ENCODE results near the gene ELAVL1.
"Not testable (repeated sequence)": the region's sequence is repeated elsewhere in the genome, so short reads cannot be mapped to it uniquely, and the experiment has no call there.

Gene ELAVL1

GRCh38 chr19:7933411-7933810 lies 72.0 kb downstream of the ELAVL1 start:
- peak; percentile 36 for TF ChIP-seq CTCF (IDR thresholded peaks at IDR 0.05; ENCODE audit: extremely low read depth, insufficient read depth, missing control alignments)
- no peak for DNase-seq (ENCODE audit: low spot score)
- in situ Hi-C loops (cut with MboI; ENCODE audit: low pct_unique_long_range_greater_than_20kb, low sequenced_read_pairs, unreplicated experiment) = no loop called here

- no peak for DNase-seq (ENCODE audit: low spot score)
- TF ChIP-seq CTCF (IDR thresholded peaks at IDR 0.05; ENCODE audit: extremely low read depth, insufficient read depth, missing control alignments) = no peak
- in situ Hi-C loops (cut with MboI; ENCODE audit: low pct_unique_long_range_greater_than_20kb, low sequenced_read_pairs, unreplicated experiment) = no loop called here
These were observed 72.5 kb downstream of the ELAVL1 start for GRCh38 chr19:7932930-7933300.

DNA sequence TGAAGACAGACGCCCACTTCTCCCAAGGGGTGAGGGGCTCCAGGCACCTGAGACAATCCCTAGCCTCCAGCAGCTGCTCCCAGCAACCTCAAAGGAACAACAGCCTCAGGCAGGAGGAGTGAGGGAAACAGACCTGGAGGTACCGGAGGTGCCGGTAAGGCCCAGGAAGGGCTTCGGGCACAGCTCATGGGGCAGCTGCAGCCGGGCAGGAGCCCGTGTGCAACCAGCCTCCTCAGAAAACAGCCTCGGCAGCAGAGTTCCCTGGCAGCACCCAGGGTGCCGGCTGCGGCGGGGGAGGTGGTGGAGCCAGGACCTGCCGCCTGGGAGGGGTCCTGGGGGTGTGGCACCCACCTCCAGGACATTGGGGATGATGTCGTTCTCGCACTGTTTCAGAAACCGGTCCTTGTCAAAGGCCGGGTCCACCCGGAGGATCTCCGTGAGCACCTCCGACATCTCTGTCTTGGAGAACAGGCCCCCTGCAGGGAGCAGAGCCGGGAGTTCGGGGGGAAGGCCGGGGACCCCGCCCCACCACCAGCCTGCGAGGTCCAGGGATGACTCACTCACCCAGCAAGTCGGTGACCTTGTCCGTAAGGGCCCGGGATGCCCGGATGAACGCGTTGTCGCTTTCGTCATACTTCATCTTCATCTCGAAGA lies 73.0 kb downstream of the ELAVL1 start:
- DNase-seq (ENCODE audit: low spot score) = no peak
- in situ Hi-C loops (cut with MboI; ENCODE audit: low pct_unique_long_range_greater_than_20kb, low sequenced_read_pairs, unreplicated experiment) = no loop called here
- no peak for TF ChIP-seq CTCF (IDR thresholded peaks at IDR 0.05; ENCODE audit: extremely low read depth, insufficient read depth, missing control alignments)

DNA sequence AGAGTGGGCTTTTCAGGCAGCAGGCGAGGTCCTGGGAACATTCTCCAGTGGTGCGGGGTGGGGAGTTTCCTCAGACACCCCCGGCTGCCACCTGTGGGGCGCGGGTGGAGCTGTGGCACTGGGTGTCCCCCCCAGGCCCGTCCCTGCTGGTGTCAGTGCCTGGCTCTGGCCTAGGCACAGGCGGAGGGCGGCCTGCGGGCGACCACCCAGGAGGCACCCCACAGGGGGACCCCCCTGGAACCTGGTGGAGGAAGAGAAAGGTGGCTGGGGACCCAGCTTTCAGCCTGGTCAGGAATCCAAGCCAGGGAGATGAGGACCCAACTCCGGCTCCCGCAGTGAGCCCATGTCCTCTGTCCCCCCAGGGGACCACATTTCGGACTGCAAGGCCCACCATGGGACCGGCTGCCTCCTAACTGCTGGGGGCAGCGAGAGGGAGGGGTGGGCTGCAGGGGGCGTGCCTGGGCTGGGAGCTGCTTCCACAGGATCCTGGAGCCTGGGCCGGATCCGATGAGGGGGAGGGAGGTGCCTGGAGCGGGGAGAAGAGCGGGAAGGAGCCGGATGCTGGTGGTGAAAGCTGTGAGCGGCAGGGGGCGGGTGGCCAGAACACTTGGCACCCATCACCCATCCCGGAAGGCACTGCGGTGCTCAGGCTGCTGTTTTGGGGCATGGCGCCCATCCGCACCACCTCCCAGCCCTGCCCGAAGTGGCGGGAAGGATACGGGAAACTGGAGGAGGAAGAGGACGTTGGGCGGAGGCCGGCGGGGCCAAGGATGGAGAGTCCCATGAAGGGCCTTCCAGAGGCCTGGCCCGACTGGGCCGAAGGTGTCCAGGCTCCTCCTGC lies 74.0 kb downstream of the ELAVL1 start:
- in situ Hi-C loops (cut with MboI; ENCODE audit: low pct_unique_long_range_greater_than_20kb, low sequenced_read_pairs, unreplicated experiment) = no loop called here
- DNase-seq (ENCODE audit: low spot score) = no peak
- TF ChIP-seq CTCF (IDR thresholded peaks at IDR 0.05; ENCODE audit: extremely low read depth, insufficient read depth, missing control alignments) = no peak

DNA sequence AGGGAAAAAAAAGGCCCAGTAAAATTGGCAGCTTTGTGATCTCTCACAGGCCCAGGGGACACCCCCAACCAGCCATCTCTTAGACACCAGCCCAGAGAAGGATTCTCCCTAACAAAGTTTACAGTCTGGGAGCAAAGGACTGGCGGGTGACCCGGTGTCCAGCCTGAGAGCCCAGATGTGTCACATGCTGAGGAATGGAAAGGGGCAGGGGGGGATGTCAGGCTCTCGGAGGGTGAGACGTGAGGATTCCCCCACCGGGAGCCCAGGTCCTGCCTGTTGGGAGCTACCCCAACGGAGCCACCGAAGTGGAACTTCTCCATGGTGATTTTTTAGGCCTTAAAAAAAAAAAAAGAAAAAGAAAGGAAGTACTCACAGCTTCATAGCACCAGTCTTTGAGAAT lies 74.7 kb downstream of the ELAVL1 start:
- no peak for TF ChIP-seq CTCF (IDR thresholded peaks at IDR 0.05; ENCODE audit: extremely low read depth, insufficient read depth, missing control alignments)
- DNase-seq (ENCODE audit: low spot score) = no peak
- in situ Hi-C loops (cut with MboI; ENCODE audit: low pct_unique_long_range_greater_than_20kb, low sequenced_read_pairs, unreplicated experiment) = no loop called here

DNA sequence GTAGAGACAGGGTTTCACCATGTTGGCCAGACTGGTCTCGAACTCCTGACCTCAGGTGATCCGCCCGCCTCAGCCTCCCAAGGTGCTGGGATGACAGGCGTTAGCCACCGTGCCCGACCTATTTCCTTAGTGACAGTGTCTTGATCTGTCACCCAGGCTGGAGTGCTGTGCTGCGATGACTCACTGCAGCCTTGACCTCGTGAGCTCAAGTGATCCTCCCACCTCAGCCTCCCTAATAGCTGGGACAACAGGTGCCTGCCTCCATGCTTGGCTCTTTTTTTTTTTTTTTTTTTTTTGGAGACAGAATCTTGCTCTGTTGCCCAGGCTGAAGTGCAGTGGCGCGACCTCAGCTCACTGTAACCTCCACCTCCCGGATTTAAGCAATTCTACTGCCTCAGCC lies 75.4 kb downstream of the ELAVL1 start:
- DNase-seq (ENCODE audit: low spot score); in situ Hi-C loops (cut with MboI; ENCODE audit: low pct_unique_long_range_greater_than_20kb, low sequenced_read_pairs, unreplicated experiment): not testable (repeated sequence)

All from GM13977 (cell line).